ENCODE data around the gene RNF114. TPM values are rescaled to one million over a fixed set of nuclear protein-coding genes. Genes with fewer than 3 reads are reported as not detected.
"Not testable (repeated sequence)": the region's sequence is repeated elsewhere in the genome, so short reads cannot be mapped to it uniquely, and the experiment has no call there.

Gene RNF114
- total RNA-seq, 1 experiment from 2014 or later: 76.4 TPM

- Histone ChIP-seq H3K36me3 (replicated peaks; ENCODE audit: control insufficient read depth, insufficient read depth, low read length) (peaks cover 16% of the 10 kb centered on the region), H3K4me3 (ENCODE audit: insufficient read depth, low read depth, low read length) (peak overlapping the region; percentile 98), H3K27me3 (ENCODE audit: control insufficient read depth, insufficient read depth, low read length) (no peaks in the 10 kb centered on the region)
- peak; percentile 46 for DNase-seq
Measured at GRCh38 chr20:49937027-49937929, 1.1 kb downstream of the RNF114 start.

GRCh38 chr20:49938173-49939163, 2.3 kb downstream of the RNF114 start:
- H3K36me3 ChIP-seq (replicated peaks; ENCODE audit: control insufficient read depth, insufficient read depth, low read length): peaks cover 19% of the 10 kb centered on the region
- no peaks in the 10 kb centered on the region for H3K27me3 ChIP-seq (ENCODE audit: control insufficient read depth, insufficient read depth, low read length)
- no peak overlapping the region for H3K4me3 ChIP-seq (ENCODE audit: insufficient read depth, low read depth, low read length)
- no peak for DNase-seq

DNA sequence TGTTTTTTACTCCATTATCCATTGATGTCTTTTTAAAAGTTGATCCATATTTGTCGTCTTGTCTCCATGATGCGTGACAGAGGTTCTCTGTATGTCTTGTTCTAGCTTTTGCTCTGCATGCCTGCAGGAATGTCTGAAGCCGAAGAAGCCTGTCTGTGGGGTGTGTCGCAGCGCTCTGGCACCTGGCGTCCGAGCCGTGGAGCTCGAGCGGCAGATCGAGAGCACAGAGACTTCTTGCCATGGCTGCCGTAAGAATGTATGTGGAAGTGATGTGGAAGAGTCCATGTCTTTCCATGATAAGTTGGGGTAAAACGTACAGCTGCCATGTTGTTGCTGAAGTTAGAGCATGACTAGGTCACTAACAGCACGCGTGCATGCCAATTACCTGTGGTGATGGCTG, 5.3 kb downstream of the RNF114 start:
- Histone ChIP-seq H3K4me3 (ENCODE audit: insufficient read depth, low read depth, low read length) (no peak overlapping the region), H3K36me3 (replicated peaks; ENCODE audit: control insufficient read depth, insufficient read depth, low read length) (peaks cover 32% of the 10 kb centered on the region), H3K27me3 (ENCODE audit: control insufficient read depth, insufficient read depth, low read length) (no peaks in the 10 kb centered on the region)
- DNase-seq: no peak

DNA sequence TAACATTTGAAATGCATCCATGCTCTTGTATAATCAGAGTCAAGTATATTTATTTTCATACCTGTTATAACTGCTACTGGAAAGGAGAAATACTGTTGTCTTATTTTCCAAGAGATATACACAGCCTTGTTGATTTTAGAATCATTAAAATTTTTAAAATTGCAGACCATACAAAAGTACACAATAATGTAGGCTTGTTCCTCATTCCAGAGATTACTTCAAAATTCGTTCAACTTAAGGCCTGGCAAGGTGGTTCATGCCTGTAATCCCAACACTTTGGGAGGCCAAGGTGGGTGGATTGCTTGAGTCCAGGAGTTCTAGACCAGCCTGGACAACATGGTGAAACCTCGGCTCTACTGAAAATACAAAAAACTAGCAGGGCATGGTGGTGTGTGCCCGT, 6.1 kb downstream of the RNF114 start:
- no peaks in the 10 kb centered on the region for H3K27me3 ChIP-seq (ENCODE audit: control insufficient read depth, insufficient read depth, low read length)
- DNase-seq: no peak
- H3K4me3 ChIP-seq (ENCODE audit: insufficient read depth, low read depth, low read length): no peak overlapping the region
- peaks cover 34% of the 10 kb centered on the region for H3K36me3 ChIP-seq (replicated peaks; ENCODE audit: control insufficient read depth, insufficient read depth, low read length)

GRCh38 chr20:49942942-49943341, 6.7 kb downstream of the RNF114 start:
- no peak for DNase-seq
- Histone ChIP-seq H3K36me3 (replicated peaks; ENCODE audit: control insufficient read depth, insufficient read depth, low read length) (peaks cover 34% of the 10 kb centered on the region), H3K4me3 (ENCODE audit: insufficient read depth, low read depth, low read length) (no peak overlapping the region), H3K27me3 (ENCODE audit: control insufficient read depth, insufficient read depth, low read length) (no peaks in the 10 kb centered on the region)

DNA sequence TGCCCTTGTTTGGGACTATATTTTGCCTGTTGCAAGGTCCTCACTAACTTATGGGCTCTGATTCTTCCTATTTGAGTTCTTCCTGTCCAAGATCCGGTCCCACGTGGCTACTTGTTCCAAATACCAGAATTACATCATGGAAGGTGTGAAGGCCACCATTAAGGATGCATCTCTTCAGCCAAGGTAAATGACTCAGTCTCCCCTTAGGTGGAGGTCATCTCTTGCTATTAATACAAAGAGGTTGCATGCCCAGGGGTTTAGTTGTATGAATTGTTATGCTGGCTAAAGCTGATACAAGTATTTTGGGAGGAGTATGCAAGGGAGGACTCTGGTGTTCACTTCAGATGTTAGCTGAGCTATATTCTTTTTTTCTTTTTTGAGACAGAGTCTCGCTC, 9.1 kb downstream of the RNF114 start:
- DNase-seq: no peak
- no peaks in the 10 kb centered on the region for H3K27me3 ChIP-seq (ENCODE audit: control insufficient read depth, insufficient read depth, low read length)
- H3K4me3 ChIP-seq (ENCODE audit: insufficient read depth, low read depth, low read length): no peak overlapping the region
- peaks cover 38% of the 10 kb centered on the region for H3K36me3 ChIP-seq (replicated peaks; ENCODE audit: control insufficient read depth, insufficient read depth, low read length)

DNA sequence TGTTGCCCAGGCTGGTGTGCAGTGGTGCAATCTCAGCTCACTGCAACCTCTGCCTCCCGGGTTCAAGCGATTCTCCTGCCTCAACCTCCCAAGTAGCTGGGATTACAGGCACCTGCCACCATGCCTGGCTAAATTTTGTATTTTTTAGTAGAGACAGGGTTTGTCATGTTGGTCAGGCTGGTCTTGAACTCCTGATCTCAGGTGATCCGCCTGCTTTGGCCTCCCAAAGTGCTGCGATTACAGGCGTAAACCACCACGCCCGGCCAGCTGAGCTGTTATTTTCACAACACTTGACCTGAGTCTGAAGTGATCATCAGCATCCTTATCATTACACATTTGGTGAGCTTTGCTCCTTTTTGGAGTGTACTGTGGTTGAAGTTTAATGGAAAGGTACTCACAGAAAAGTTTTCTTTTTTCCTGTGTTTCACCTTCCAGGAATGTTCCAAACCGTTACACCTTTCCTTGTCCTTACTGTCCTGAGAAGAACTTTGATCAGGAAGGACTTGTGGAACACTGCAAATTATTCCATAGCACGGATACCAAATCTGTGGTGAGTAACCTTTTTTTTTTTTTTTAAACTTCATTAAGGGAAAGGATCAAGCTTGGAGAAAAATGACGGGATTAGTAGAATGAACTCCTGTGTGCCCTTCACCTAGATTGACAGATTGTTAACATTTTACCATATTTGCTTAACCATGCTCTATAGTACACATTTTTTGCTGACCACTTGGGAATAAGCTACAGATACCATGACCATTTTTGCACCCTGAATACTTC, 9.7 kb downstream of the RNF114 start:
- Histone ChIP-seq H3K27me3 (ENCODE audit: control insufficient read depth, insufficient read depth, low read length) (no peaks in the 10 kb centered on the region), H3K36me3 (replicated peaks; ENCODE audit: control insufficient read depth, insufficient read depth, low read length) (peaks cover 41% of the 10 kb centered on the region), H3K4me3 (ENCODE audit: insufficient read depth, low read depth, low read length) (no peak overlapping the region)
- no peak for DNase-seq

- Histone ChIP-seq H3K36me3 (replicated peaks; ENCODE audit: control insufficient read depth, insufficient read depth, low read length) (peaks cover 48% of the 10 kb centered on the region), H3K4me3 (ENCODE audit: insufficient read depth, low read depth, low read length) (no peak overlapping the region), H3K27me3 (ENCODE audit: control insufficient read depth, insufficient read depth, low read length) (no peaks in the 10 kb centered on the region)
- DNase-seq: no peak
Measured at GRCh38 chr20:49948178-49948577, 12.0 kb downstream of the RNF114 start.

DNA sequence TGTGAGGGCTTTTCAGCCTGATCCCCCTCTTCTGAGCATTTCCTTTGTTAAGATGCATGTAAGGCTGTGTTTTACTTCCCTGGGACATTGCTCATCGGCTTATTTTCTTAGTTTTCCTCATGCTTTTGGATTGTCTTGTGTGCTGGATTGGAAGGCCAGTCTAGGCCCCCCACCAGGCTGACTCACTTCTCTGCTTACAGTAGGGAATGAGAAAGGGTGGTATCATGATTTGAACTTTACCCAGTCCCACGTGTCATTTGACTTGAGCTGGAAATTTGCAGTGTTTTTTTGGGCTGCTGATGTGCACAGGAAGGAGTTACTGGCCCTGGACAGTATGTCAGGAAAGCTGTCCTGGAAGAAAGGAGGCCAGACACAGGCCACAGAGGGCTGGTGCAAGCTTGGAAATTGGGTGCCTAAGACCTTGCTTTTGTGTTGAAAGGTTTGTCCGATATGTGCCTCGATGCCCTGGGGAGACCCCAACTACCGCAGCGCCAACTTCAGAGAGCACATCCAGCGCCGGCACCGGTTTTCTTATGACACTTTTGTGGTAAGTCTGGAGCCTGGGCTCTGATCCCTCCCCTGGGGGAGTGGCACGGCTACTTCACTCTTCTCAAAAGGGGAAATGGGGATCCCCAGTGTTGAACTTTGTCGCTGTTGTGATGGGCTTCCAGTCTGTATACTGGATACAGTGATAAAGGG, 12.8 kb downstream of the RNF114 start:
- no peak for DNase-seq
- Histone ChIP-seq H3K4me3 (ENCODE audit: insufficient read depth, low read depth, low read length) (no peak overlapping the region), H3K36me3 (replicated peaks; ENCODE audit: control insufficient read depth, insufficient read depth, low read length) (peaks cover 51% of the 10 kb centered on the region), H3K27me3 (ENCODE audit: control insufficient read depth, insufficient read depth, low read length) (no peaks in the 10 kb centered on the region)

DNA sequence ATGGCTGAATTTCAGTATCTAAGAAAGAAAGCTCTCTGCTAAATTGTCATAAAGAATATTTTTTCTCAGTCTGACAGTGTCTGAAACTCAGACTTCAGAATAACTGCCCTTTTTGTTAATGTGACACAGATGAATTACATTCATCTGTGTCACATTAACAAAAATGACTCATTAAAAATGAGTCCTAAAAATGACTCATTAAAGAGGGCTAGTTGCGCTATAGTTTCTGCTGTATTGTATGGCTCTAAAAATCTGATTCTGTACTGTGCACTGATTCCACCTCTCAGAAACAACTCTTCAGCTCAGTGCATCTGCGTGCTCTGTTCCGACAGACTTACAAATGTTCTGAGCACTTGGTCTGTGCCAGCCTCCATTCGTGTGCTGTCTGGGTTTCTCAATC, 15.0 kb downstream of the RNF114 start:
- H3K36me3 ChIP-seq (replicated peaks; ENCODE audit: control insufficient read depth, insufficient read depth, low read length): peaks cover 50% of the 10 kb centered on the region
- H3K27me3 ChIP-seq (ENCODE audit: control insufficient read depth, insufficient read depth, low read length): no peaks in the 10 kb centered on the region
- H3K4me3 ChIP-seq (ENCODE audit: insufficient read depth, low read depth, low read length): no peak overlapping the region
- DNase-seq: no peak

- Histone ChIP-seq H3K27me3 (ENCODE audit: control insufficient read depth, insufficient read depth, low read length) (no peaks in the 10 kb centered on the region), H3K4me3 (ENCODE audit: insufficient read depth, low read depth, low read length) (no peak overlapping the region), H3K36me3 (replicated peaks; ENCODE audit: control insufficient read depth, insufficient read depth, low read length) (peaks cover 39% of the 10 kb centered on the region)
- no peak for DNase-seq
Measured at GRCh38 chr20:49955167-49955566, 19.0 kb downstream of the RNF114 start.

DNA sequence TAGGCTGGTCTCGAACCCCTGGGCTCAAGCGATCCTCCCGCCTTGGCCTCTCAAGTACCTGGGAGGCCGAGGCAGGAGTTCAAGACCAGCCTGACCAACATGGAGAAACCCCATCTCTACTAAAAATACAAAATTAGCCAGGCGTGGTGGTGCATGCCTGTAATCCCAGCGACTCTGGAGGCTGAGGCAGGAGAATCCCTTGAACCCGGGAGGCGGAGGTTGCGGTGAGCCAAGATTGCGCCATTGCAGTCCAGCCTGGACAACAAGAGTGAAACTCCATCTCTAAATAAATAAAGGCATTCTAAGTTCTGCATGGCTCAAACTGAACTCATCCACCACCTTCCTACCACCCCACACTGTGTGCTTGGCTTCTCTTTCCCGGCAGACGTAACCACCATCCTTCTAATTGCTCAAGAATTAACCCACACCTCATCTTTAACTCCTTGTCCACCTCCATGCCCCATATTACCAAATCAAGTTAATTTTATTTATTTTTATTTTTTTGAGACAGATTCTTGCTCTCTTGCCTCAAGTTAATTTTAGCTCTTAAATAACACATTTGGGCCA, 19.7 kb downstream of the RNF114 start:
- not testable (repeated sequence) for DNase-seq; H3K27me3 ChIP-seq (ENCODE audit: control insufficient read depth, insufficient read depth, low read length); H3K4me3 ChIP-seq (ENCODE audit: insufficient read depth, low read depth, low read length)
- H3K36me3 ChIP-seq (replicated peaks; ENCODE audit: control insufficient read depth, insufficient read depth, low read length): peaks cover 34% of the 10 kb centered on the region

DNA sequence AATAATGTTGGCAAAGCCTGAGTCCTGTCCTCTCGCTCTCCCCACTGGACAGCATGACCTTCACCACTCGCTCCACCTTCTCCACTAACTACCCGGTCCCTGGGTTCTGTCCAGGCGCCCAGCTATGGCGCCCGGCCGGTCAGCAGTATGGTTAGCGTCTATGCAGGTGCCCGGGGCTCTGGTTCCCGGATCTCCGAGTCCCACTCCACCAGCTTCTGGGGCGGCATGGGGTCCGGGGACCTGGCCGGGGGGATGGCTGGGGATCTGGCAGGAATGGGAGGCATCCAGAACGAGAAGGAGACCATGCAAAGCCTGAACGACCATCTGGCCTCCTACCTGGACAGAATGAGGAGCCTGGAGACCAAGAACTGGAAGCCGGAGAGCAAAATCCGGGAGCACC, 20.5 kb downstream of the RNF114 start:
- no peak for DNase-seq
- H3K27me3 ChIP-seq (ENCODE audit: control insufficient read depth, insufficient read depth, low read length): no peaks in the 10 kb centered on the region
- no peak overlapping the region for H3K4me3 ChIP-seq (ENCODE audit: insufficient read depth, low read depth, low read length)
- peaks cover 32% of the 10 kb centered on the region for H3K36me3 ChIP-seq (replicated peaks; ENCODE audit: control insufficient read depth, insufficient read depth, low read length)

Data from H7 (cell line).